SK-N-SH (cell line): ENCODE results near the gene C4orf50.

ENCODE experiments used
- MXI1 ChIP-seq: IDR thresholded peaks from 2 replicates; pipeline ENCODE4 v1.6.1; 2012; ENCODE audit warnings: mild to moderate bottlenecking, low read depth, low read length, improper control_type of control experiment
- TF ChIP-seq, protein P1 (sequence below): fragments of 200-600 bp; sonication (generic); IDR thresholded peaks from 2 replicates; pipeline ENCODE4 v1.6.1; 2017; ENCODE audit warnings: antibody characterized with exemption, mild to moderate bottlenecking, moderate library complexity

- no peak for TF ChIP-seq MXI1
- TF ChIP-seq, protein P1, sequence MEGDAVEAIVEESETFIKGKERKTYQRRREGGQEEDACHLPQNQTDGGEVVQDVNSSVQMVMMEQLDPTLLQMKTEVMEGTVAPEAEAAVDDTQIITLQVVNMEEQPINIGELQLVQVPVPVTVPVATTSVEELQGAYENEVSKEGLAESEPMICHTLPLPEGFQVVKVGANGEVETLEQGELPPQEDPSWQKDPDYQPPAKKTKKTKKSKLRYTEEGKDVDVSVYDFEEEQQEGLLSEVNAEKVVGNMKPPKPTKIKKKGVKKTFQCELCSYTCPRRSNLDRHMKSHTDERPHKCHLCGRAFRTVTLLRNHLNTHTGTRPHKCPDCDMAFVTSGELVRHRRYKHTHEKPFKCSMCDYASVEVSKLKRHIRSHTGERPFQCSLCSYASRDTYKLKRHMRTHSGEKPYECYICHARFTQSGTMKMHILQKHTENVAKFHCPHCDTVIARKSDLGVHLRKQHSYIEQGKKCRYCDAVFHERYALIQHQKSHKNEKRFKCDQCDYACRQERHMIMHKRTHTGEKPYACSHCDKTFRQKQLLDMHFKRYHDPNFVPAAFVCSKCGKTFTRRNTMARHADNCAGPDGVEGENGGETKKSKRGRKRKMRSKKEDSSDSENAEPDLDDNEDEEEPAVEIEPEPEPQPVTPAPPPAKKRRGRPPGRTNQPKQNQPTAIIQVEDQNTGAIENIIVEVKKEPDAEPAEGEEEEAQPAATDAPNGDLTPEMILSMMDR, result no peak
These were observed 136.9 kb downstream of the C4orf50 start for GRCh38 chr4:5881340-5881739.
